Daoy (cell line): ENCODE data around the gene CC2D2B. TPM values are rescaled to one million over a fixed set of nuclear protein-coding genes. Genes with fewer than 3 reads are reported as not detected.
"Not testable (repeated sequence)": the region's sequence is repeated elsewhere in the genome, so short reads cannot be mapped to it uniquely, and the experiment has no call there.

ENCODE experiments used
- DNase-seq: peaks from one replicate; pipeline ENCODE4 v3.0.0-alpha.2; 2015; ENCODE audit warnings: low read depth
- total RNA-seq: library from RNA; depleted of rRNA; stranded (reverse); fragments of >200 nt; shearing (Covaris generic); gene quantifications from 2 replicates; pipeline ENCODE4 v1.2.3, GENCODE V29; 2014; rRNA removed

Gene CC2D2B, protein sequence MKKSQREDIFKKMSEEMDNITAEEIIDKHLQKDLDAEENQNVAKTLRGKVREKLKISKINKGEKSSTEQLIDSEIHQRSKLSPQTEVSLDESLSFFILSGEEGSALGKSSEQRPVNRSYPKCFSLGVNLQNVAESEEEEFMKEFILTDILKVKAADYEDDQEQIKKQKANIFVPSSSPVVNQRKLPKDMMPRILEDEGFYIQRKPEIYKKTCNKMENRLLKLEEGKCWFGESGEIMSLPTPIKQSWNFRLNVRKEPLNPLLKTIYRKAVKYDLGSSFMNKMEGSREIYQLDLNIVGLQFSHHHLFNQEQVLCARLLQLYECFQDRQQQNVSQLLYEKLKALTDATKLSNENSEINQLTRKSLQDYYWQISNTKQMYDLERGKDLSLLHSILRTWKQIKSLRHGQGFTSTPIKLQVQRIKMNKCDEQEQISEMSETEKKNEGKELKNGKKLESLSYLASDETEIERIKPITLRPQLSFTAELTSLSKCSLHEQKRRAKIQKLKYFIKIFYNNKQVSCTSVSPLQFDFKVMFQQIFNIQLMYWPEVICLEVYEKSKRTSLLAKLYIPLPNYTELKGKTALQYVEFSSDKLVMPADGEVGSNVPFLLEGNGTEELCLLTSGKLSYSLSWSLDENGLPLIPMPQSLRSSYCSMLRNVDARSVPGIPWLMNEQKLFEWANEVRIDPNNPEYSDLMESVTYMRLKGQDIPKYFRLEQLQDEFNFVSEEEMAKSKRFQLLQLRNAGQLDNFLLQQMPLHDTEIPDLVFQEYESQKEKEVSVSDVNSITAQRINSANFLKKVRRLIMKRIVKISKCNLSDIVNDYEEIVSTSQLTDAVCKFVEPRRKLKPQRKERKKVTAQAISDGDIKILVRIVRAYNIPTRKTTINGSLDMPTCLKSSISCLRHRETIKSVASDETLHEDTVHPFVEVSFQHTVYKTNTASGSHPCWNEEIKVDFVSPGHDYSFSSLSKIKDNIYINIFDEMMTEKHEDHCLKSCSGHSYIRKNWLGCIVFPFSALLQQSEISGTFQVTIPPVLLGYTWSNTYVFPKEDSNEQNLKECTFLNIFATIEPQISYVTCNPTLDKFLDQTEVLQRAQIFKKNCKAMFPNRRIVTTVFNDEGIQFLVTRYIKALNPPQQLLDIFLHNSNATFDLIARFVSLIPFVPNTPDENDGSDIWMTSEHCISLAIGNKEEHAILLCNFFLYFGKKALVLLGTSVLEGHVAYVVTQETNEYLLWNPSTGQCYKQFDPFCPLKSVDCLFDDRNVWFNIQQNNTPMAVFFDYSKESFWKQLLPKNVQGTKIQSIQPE (N-terminal part only)
- total RNA-seq = 0.29 TPM in 1 of 2 replicates, not detected in the other

DNA sequence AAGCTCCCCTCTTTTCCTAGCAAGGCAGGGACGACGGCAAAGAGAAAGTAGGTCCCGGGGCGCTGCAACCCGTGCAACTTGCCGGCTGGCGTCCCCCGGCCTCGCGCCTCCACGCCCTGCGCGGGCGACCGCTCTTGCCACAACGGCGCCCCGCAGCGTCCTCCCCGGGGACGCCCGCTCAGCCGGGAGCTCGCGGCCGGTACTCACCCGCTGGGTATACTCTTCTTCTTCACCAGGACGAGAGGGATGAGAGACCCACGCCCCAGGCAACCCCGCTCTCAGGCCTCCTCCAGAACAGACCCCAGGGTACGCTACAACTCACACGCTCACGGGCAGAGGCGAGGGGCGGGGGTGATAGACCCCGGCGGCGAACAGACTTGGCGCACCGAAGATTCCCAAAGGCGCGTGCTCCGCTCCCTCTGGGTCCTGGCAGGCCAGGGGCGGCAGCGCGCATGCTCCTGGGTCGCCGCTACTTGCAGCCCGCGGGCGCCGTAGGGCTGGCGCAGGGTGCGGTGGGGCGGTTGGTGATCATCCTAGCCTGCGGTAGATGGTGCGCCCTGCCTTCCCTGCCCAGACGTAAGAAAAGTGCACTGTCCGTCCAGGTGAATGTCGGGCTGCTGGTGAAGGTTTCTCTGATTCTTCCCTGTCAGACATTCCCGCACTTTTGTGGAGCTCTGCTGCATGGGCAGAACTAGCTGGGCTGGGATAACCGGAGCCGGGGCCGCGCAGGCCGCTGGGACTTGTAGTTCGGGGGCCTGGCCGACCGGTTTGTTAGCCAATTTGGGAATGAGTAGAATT is at the start of gene CC2D2B:
Gene CC2D2B, plus strand, starts transcription at position 520 of the 798 bp plus-strand sequence. CDS start 3,349 bp downstream, outside the sequence.
- DNase-seq = peak; percentile 87

DNA sequence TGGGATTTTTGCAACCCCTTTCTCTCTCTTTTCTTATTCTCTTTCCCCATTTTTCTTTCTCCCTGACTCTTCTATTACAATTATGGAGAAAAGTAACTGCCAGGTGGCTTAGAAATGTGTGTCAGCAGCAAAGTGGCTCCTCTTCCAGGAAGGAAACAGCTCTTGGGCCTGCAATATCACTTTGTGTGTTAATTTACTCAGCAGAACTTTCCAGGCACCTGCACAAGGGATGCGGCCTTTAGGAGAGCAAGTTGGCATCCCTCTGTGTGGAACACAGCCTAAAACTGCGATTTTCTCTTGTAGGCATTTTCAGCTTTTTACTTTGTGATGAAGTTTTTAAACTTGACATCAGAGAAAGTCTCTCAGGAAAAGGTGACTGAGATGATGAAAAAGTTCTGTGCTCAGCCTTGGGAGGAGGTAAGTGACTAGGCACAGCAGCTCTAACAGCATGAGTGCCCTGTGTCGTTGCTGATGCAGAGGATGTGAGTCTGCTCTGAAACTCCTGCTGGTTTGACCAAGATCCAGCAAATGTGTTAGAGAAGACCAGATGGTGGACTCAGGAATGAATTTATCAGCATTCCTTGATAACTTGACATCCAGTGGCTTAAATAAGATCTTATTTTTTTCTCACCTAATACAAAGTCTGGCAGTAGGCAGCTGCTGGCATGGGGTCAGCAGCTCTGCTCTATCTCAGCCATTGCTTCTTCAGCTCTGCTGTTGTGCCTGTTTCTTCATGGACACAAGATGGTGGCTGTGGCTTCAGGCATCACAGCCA is 47.4 kb upstream of the CC2D2B start:
- no peak for DNase-seq

DNA sequence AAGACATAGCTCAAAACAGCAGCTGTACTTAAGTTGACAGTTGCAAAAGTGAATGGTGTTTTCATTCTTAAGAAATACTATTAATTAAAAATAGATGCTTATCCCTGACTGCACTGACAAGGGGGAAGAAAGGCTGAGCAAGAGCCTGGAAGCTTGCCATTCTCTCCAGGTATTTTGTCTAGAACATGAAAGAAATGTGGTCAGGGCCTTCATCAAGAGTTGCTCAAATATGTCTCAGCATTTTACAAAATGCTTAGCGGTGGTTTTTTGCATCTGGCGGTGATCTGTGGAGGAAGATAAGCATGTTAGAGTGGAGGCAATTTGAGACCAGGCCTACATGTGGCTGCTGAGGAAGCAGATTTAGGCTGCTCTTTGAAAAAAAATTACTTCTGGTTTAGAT is 46.4 kb upstream of the CC2D2B start:
- DNase-seq = no peak

DNA sequence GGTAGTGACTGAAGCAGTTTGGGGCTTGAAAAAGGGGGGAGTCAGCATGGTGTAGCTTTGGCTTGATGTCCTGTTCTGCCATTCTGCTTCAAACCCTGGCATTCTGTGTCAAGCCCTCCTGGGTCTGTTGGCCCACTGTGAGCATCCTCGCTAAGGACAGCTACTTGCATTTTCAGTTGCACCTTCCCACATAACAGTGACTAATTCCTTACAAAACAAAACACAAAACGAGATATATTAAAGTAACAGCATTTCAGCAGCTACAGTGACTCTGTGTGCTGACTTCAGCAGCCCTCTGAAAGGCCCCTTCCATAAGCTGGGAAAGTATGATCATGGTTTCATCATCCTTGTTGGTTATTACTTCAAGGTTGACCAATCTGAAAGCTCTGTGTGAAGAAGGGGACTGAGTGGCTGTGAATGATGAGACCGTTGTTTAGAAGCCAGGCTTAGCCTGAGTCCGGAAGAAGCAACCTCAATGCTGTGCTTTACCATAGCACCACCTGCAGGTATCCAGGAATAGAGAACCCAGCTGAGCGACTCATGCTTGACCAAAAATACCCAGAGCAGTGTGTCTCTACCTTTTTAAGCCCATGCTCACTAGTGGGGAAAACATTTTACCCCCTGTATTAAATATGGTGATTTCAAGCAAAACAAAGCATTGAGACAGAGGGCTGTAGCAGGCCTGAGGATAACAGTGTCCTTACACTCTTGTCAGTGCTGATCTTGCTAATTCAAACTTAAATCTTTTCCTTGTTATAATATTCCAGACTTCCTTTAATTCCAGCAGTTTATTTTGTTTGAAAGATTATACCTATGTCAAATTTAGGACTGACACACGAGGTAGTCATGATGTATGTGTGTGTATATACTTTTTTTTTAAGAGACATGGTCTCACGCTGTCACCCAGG is 42.6 kb upstream of the CC2D2B start:
- DNase-seq = peak; percentile 32

DNA sequence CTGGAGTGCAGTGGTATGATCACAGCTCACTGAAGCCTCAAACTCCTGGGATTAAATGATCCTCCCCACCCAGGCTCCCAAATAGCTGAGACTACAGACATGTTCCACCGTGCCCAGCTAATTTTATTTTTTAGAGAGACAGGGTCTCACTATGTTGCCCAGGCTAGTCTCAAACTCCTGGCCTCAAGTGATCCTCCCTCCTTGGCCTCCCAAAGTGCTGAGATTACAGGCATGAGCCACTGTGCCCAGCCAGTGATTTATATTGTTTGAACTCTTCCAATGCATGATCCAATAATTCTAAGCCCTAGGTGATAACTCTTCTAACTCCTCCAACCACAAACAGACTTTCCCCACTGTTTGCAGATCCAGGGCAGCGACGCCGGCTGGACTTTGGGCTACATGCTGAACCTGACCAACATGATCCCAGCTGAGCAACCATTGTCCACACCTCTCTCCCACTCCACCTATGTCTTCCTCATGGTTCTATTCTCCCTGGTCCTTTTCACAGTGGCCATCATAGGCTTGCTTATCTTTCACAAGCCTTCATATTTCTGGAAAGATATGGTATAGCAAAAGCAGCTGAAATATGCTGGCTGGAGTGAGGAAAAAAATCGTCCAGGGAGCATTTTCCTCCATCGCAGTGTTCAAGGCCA is 41.8 kb upstream of the CC2D2B start:
- no peak for DNase-seq

DNA sequence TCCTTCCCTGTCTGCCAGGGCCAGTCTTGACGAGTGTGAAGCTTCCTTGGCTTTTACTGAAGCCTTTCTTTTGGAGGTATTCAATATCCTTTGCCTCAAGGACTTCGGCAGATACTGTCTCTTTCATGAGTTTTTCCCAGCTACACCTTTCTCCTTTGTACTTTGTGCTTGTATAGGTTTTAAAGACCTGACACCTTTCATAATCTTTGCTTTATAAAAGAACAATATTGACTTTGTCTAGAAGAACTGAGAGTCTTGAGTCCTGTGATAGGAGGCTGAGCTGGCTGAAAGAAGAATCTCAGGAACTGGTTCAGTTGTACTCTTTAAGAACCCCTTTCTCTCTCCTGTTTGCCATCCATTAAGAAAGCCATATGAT is 41.3 kb upstream of the CC2D2B start:
- DNase-seq = no peak

DNA sequence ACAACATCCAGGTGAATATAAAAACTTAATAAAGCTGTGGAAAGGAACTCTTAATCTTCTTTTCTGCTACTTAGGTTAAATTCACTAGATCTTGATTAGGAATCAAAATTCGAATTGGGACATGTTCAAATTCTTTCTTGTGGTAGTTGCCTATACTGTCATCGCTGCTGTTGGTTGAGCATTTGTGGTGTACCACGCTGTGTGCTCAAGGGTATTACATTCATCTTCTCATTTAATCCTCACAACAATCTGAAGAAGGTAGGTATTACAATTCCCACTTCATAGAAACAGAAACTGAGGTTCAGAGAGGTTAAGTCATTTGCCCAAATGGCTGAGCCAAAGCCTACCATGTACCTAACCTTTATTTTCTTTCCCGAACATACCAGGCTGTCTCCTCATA is 39.9 kb upstream of the CC2D2B start:
- no peak for DNase-seq

DNA sequence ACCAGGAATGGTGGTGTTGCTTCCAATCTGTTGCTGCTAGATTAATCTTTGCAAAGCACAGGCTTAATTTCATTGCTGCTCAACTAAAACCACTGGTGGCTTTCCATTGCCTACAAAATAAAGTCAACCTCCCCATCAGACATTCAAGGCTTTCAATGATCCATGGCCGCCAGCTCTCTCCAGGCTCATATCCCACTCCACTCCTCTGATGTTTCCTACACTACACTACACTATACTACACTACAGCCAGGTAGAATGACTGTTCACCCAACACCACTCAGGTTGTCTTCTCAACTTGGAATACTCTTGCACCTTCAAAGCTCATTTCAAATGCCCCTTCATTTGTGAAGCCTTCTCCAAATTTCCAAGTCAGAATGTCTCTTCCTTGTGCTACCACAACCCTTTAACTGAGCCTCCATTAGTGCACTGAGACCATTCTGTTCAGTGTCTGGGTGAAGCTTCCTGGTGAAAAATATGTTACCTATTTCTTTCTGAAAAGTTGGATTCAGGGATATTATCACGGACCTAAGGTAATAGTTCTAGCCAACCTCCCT is 35.5 kb upstream of the CC2D2B start:
- DNase-seq = no peak

DNA sequence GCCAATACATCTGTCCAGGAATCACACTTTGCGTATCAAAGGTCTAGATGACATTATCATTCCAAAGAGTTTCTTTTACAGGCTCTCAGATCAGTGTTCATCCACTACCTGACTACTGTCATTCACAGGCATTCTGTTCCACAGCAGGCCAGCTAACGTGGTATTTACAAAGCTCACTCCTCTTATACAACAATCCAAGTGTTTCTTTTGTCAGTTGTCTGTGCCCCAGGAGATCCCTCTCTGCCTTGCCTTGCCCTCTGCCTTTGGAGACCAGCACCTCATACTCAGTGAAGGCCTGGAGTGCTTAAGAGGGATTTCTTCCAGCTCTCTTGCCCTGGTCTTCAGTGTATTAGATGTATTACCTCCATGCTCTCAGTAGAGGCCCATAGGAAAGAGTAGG is 34.6 kb upstream of the CC2D2B start:
- DNase-seq = no peak

DNA sequence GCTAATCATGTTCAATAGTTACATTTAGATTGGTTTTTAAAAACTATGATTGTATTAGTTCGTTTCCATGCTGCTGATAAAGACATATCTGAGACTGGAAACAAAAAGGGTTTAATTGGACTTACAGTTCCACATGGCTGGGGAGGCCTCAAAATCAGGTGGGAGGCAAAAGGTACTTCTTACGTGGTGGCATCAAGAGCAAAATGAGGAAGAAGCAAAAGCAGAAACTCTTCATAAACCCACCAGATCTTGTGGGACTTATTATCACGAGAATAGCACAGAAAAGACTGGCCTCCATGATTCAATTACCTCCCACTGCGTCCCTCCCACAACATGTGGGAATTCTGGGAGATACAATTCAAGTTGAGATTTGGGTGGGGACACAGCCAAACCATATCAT is 34.1 kb upstream of the CC2D2B start:
- no peak for DNase-seq

DNA sequence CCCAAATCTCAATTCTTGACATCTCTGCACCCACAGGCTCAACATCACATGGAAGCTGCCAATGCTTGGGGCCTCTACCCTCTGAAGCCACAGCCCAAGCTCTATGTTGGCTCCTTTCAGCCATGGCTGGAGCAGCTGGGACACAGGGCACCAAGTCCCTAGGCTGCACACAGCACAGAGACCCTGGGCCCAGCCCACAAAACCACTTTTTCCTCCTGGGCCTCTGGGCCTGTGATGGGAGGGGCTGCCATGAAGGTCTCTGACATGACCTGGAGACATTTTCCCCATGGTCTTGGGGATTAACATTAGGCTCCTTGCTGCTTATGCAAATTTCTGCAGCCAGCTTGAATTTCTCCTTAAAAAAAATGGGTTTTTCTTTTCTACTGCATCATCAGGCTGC is 33.0 kb upstream of the CC2D2B start:
- DNase-seq = not testable (repeated sequence)

DNA sequence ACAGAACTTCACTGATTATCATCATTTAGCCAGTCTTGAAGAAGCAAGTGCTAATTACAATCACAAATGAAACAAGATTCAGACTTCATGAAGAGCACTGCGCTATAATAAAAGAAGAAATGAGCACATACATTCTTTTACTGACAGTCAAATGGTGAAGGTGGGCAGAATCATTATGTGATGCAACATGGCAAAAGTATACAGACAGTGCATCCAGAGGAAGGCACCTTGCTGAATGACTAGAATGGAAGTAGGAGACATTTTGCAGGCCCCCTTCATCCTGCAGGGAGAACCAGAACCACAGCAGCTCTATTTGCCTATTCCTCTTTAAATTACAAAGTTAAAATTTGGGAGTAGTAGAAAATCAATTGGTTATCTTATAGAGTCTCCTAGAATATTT is 31.0 kb upstream of the CC2D2B start:
- no peak for DNase-seq

DNA sequence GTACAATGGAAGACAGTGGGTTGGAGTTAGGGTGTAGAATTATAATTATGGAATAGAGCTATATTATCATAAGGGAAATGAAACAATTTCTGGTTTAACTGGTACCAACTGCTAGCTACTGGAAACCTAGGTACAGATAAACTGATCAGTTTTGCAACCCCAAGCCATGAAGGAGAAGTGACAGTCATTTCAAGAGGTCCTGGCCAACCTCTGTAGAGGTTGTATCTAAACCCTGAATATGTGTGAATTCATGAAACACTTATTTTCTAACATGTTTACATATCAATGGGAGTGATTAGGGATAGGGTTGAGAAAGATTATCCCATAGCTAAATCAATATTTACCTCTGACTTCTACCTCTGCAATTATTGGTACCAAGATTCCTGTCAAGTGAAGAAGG is 29.9 kb upstream of the CC2D2B start:
- DNase-seq = no peak

DNA sequence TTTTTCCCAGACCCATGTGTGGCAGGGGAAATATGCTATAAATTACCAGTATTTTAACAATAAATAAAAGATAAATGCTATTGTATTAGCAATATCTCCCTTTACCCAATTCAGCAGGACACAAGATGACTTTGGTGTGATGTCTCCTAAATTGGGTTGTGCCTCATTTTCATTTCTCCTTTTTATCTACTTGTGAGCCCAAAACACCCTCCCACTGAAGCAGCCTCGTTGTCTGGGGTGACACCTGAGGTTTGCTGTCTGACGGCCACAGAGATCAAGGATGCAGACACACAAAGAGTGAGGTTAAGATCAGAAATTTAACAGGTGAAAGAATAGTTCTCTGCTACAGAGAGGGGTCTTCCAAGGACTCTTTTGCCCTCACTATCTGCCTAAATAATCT is 27.1 kb upstream of the CC2D2B start:
- no peak for DNase-seq

DNA sequence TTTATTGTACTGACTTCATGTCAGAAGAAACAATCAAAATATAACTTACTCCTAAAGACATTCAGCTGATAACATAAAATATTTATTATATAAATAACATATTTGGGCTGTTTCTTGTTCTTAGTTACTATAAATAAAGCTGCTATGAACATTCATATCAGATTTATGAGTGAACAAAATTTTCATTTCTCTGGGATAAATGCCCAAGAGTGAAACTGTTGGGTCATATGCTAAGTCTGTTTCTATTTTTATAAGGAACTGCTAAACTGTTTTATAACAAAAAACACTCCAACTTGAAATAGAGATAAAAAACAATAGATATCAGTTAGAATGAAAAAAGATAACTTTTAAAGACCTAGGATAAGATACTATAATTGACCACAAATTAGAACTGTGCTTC is 26.5 kb upstream of the CC2D2B start:
- no peak for DNase-seq

DNA sequence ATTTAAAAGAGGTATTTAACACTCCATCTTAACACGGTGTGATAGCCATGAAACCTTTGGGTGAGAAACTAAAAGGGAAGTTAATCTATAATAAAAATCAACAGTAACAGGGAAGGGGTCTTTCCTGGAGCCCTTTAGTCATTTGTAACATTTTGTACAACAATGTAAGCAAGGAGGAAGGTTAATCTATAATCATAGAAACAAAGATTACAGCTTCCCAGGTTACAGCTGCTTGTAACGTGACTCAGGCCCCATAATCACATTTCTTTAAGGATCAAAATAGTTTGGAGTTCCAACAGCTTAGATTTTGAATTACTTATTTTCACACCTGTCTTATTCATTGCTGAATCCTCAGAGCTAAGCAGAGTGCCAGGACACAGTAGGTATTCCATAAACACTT is 17.9 kb upstream of the CC2D2B start:
- DNase-seq = no peak

DNA sequence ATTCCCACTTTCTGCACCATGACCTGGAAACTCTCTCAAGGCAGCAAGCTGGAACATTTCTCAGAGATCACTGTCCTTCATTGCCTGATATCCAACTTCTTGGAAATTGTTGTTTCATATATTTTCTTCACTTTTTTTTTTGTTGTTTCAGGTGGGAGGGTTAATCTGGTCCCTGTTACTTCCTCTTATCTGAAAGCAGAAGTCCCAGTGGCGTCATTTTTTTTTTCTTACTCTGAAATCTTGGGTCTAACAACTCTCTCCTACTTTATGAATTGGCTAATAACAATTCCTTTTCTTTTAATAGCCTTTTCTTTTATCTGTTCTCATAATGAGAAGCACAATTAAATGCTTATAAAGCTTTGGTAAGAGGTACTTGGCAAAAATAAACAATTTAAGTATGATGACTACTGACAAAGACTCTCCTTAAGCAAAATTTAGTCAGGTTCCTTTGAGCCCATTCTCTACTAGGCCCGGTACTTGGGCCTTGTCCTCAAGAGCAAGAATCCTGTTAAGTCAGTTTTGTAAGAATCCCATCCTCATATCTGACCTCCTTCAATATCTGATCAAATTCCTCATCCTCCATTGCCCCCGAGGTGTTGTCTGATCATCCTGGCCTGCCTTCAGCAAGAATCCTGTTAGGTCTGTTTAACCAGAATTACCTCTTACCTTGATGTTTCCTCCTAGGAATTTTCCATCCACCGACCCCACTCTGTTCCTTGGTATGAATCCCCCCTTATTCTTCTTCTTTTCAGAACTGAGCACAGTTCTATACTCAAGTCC is 11.5 kb upstream of the CC2D2B start:
- DNase-seq = no peak
